Epithelial cell of esophagus (primary cell): ENCODE measurements around the gene SIPA1.

Experiments used
- DNase-seq: peaks from one replicate; pipeline ENCODE4 v3.0.0; 2010; ENCODE audit warnings: low read depth
- H3K4me3 ChIP-seq: 2 replicates; pipeline ENCODE4 v1.5.1; 2011; ENCODE audit warnings: mild to moderate bottlenecking, low read length, control low read depth
- CTCF ChIP-seq: IDR thresholded peaks from 2 replicates; pipeline ENCODE4 v1.5.1; 2011; ENCODE audit warnings: low read depth, mild to moderate bottlenecking, low read length, control low read depth, inconsistent platforms; ENCODE audit not compliant: insufficient read depth; ENCODE audit errors: missing control alignments

Gene SIPA1

GRCh38 chr11:65609665-65610064, 28.2 kb upstream of the SIPA1 start:
- H3K4me3 ChIP-seq: no peak overlapping the region
- no peak for TF ChIP-seq CTCF
- no peak for DNase-seq

GRCh38 chr11:65610404-65610803, 27.5 kb upstream of the SIPA1 start:
- no peak for DNase-seq
- TF ChIP-seq CTCF: no peak
- no peak overlapping the region for H3K4me3 ChIP-seq

- TF ChIP-seq CTCF: no peak
- no peak for DNase-seq
- H3K4me3 ChIP-seq: no peak overlapping the region
These were observed 26.7 kb upstream of the SIPA1 start for GRCh38 chr11:65611028-65611757.

GRCh38 chr11:65611758-65612603, 25.9 kb upstream of the SIPA1 start:
- H3K4me3 ChIP-seq: no peak overlapping the region
- no peak for TF ChIP-seq CTCF
- no peak for DNase-seq

GRCh38 chr11:65612691-65613090, 25.2 kb upstream of the SIPA1 start:
- H3K4me3 ChIP-seq: peak overlapping the region; percentile 98
- DNase-seq: no peak
- TF ChIP-seq CTCF: no peak

GRCh38 chr11:65613091-65613928, 24.6 kb upstream of the SIPA1 start:
- no peak for DNase-seq
- H3K4me3 ChIP-seq: peak overlapping the region; percentile 98
- no peak for TF ChIP-seq CTCF
